GM19025 (cell line): ENCODE data around the gene CARD6.
"Not testable (repeated sequence)": the region's sequence is repeated elsewhere in the genome, so short reads cannot be mapped to it uniquely, and the experiment has no call there.

Experiments used
- ATAC-seq: cut with Tn5 transposase; IDR thresholded peaks from one replicate; pipeline ENCODE4 v1.9.1; 2021; ENCODE audit warnings: mild to moderate bottlenecking, low read depth, moderate library complexity; ENCODE audit not compliant: unreplicated experiment

Gene CARD6

GRCh38 chr5:40827188-40827977, 13.8 kb upstream of the CARD6 start:
- ATAC-seq, result no peak

- no peak for ATAC-seq
Observed at GRCh38 chr5:40828021-40828631, 13.0 kb upstream of the CARD6 start.

GRCh38 chr5:40828690-40829661, 12.2 kb upstream of the CARD6 start:
- no peak for ATAC-seq

- ATAC-seq, result no peak
Observed at GRCh38 chr5:40829748-40830533, 11.2 kb upstream of the CARD6 start.

- ATAC-seq, result no peak
Observed at GRCh38 chr5:40831346-40832210, 9.6 kb upstream of the CARD6 start.

- no peak for ATAC-seq
Observed at GRCh38 chr5:40832345-40832744, 8.8 kb upstream of the CARD6 start.

GRCh38 chr5:40833712-40834229, 7.4 kb upstream of the CARD6 start:
- ATAC-seq, result no peak

- no peak for ATAC-seq
Observed at GRCh38 chr5:40834391-40834848, 6.7 kb upstream of the CARD6 start.

GRCh38 chr5:40834849-40835787, 6.0 kb upstream of the CARD6 start, which contains the start of gene RPL37:
Gene RPL37, minus strand, starts transcription at chr5:40835222. Its CDS starts 37 bp downstream, at chr5:40835185.
- ATAC-seq, result peak; percentile 98

GRCh38 chr5:40838086-40838485, 3.1 kb upstream of the CARD6 start:
- no peak for ATAC-seq

GRCh38 chr5:40842351-40842750, 1.2 kb downstream of the CARD6 start:
- no peak for ATAC-seq

- ATAC-seq, result no peak
Observed at GRCh38 chr5:40844565-40844964, 3.4 kb downstream of the CARD6 start.

GRCh38 chr5:40846371-40846770, 5.2 kb downstream of the CARD6 start:
- ATAC-seq, result no peak

GRCh38 chr5:40847525-40847924, 6.4 kb downstream of the CARD6 start:
- ATAC-seq, result no peak

- ATAC-seq, result no peak
Observed at GRCh38 chr5:40853632-40854192, 12.5 kb downstream of the CARD6 start.

- no peak for ATAC-seq
Observed at GRCh38 chr5:40860711-40861110, 19.5 kb downstream of the CARD6 start.

- not testable (repeated sequence) for ATAC-seq
Observed at GRCh38 chr5:40865004-40865403, 23.8 kb downstream of the CARD6 start.
